Measurements from ENCODE around the gene MYOM1. TPM values are rescaled to one million over a fixed set of nuclear protein-coding genes. Genes with fewer than 3 reads are reported as not detected.
"Not testable (repeated sequence)": the region's sequence is repeated elsewhere in the genome, so short reads cannot be mapped to it uniquely, and the experiment has no call there.

Gene MYOM1
- total RNA-seq, 2 experiments from 2014 or later, result 0.71 to 2.1 TPM

DNA sequence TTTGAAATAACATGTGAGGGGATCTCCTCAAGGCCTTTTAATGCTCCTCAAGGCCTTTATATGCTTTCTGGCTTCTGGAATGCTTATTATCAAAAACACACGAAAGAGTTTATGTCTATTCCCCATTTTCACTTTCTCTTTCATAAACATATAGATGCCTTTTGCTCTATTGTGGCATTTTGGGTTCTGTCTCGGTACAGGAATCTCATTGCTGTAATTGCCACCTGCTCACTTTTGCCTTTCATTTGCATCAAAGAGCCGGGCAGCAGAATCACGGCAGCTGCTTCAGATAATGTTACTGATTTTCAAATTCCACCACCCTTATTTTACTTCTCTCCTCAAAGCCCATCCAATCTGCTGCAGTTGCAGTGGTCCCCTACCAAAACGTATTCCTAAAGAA lies 152.0 kb downstream of the MYOM1 start:
- Mint-ChIP-seq H3K4me1 (peaks cover 53% of the 10 kb centered on the region), H3K27me3 (no peaks in the 10 kb centered on the region), H3K9me3 (no peaks in the 10 kb centered on the region), H3K4me3 (peak overlapping the region; percentile 60), H3K36me3 (ENCODE audit: low read depth) (no peaks in the 10 kb centered on the region), H3K27ac (peak overlapping the region; percentile 93)
- ChIA-PET CTCF (no interaction called here), POLR2A (no interaction called here)
- DNase-seq, result peak; percentile 36

DNA sequence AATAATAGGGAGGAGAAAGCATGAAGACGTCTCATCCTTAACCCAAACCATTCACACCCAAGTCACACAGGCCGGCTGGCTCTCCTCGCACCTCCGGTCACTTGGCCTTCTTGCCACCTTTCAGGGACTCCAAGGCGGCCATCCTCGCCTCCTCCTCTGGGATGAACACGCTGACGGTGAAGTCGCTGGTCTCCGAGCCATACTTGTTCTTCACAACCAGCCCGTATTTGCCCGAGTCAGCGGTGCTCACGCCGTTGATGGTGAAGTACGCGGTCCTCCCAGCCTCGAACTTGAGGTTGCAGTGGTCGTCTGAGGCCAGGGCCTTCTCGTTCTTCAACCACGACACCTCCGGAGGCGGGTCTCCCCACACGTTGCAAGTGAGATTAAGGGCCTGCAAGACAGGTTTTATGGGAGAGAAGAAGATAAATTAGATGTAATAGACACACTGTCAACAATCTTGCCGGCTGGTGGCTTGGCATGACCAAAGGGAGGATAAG lies 152.6 kb downstream of the MYOM1 start:
- no peak for DNase-seq
- H3K27me3 Mint-ChIP-seq, result no peaks in the 10 kb centered on the region
- H3K4me1 Mint-ChIP-seq, result peaks cover 59% of the 10 kb centered on the region
- H3K36me3 Mint-ChIP-seq (ENCODE audit: low read depth), result no peaks in the 10 kb centered on the region
- peak overlapping the region; percentile 60 for H3K4me3 Mint-ChIP-seq
- no peaks in the 10 kb centered on the region for H3K9me3 Mint-ChIP-seq
- peak overlapping the region; percentile 93 for H3K27ac Mint-ChIP-seq
- POLR2A ChIA-PET, result no interaction called here
- CTCF ChIA-PET, result interaction anchor here (1.0 to 1.3 kb wide), 2 partner anchors 12 to 23 kb away, joined by 3 to 4 read pairs; no protein-coding TSS in a partner anchor

DNA sequence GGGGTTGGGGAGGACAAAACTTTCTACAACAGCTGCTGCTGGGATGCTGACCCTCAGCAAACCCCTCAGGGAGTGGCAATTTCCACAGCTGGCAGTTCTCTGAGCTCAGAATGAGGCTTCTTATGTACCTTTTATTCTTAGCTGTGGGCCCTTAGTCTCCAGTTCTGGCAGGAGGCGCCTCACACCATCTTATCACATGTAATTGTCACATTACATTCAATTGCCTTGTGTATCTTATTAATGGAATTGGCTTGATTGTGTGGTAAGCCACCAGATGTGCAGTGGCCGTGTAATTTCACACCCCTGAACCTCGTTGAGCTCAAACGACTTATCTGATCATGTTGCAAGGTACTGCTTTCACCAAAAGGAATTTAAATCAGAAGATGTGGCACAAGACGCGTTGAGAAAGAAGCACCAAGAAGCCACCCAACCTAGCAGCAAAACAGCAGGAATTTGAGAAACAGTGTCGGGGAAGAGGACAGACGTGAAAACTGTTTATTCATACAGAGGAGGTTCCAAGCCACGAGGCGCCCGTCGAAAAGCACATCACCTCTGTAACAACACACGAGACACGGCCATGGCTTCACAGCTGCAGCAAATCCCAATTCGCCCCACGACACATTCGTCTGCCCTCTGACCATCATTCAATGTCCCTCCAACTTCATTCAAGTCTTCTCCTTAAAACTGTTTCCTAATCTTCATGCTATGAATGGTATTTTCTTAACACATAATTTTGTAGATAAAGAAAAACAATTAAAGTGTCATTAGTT lies 153.2 kb downstream of the MYOM1 start:
- H3K4me3 Mint-ChIP-seq, result no peak overlapping the region
- H3K27me3 Mint-ChIP-seq, result no peaks in the 10 kb centered on the region
- POLR2A ChIA-PET, result no interaction called here
- CTCF ChIA-PET, result interaction anchor here (1.0 to 7.4 kb wide), 5 partner anchors 9 to 71 kb away, joined by 3 to 83 read pairs (median 4); no protein-coding TSS in a partner anchor
- DNase-seq, result no peak
- H3K9me3 Mint-ChIP-seq, result no peaks in the 10 kb centered on the region
- H3K36me3 Mint-ChIP-seq (ENCODE audit: low read depth), result peaks cover 2% of the 10 kb centered on the region
- H3K4me1 Mint-ChIP-seq, result peaks cover 65% of the 10 kb centered on the region
- H3K27ac Mint-ChIP-seq, result peak overlapping the region; percentile 93

DNA sequence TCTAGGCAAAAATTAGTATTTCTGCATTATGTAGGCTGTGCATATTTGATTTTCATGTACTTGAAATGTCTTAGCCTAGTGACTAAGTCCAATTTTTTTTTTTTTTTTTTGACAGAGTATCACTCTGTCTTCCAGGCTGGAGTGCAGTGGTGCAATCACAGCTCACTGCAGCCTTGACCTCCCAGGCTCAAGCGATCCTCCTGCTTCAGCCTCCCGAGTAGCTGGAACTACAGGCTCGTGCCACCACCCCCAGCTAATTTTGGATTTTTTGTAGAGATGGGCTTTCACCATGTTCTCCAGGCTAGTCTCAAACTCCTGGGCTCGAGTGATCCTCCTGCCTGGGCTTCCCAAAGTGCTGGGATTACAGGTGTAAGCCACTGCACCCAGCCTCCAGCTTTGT lies 156.0 kb downstream of the MYOM1 start:
- ChIA-PET CTCF (interaction anchor here (0.8 to 7.4 kb wide), 13 partner anchors 11 to 182 kb away, joined by 3 to 83 read pairs (median 10); no protein-coding TSS in a partner anchor), POLR2A (interaction anchor here (1.3 to 1.9 kb wide), 2 partner anchors 66 to 69 kb away, joined by 3 to 5 read pairs; no protein-coding TSS in a partner anchor)
- H3K4me3 Mint-ChIP-seq; H3K27ac Mint-ChIP-seq; H3K9me3 Mint-ChIP-seq; H3K36me3 Mint-ChIP-seq (ENCODE audit: low read depth); DNase-seq; H3K27me3 Mint-ChIP-seq: not testable (repeated sequence)
- H3K4me1 Mint-ChIP-seq, result peaks cover 69% of the 10 kb centered on the region

DNA sequence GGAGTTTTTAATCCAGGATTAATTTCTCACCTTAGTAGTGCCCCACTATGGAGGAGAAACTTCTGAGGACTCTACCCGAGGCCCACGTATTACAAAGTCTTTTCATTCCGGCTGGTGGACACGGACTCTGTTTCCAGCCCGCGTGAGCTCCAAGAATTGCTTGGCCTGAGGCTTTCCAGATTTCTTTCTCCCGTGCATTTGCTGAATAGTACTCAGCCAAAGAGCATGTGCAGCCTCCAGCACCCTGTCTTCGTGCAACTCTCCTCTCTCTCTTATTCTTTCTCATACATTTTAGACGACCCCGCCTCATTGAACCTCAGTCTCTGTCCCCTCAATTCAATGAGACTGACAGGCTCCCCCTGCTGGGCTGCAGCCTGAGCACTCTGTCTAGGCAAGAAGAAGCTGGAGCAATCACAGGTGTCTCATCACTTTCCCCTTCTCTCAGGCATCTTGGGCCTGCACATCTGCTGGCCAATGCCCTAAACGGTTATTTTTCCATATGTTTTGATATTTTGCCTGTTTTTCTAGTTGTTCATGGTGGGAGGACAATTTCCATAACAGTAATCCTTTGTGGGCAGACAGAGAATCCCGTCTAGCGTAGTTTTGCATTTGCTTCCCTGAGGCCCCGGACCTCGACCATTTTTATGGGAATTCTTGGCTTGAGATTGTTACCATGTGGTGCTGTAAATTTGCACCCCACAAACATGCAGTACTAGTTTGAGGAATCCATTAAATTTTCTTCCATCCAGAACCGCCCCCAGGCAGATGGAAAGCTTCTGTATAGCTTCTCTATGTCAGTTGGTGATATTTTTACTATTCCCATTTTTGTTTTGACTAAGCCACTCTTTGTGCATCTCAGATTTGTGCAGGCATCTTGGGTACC lies 156.7 kb downstream of the MYOM1 start:
- Mint-ChIP-seq H3K27me3 (no peaks in the 10 kb centered on the region), H3K9me3 (no peaks in the 10 kb centered on the region), H3K4me3 (peak overlapping the region; percentile 73), H3K36me3 (ENCODE audit: low read depth) (peaks cover 2% of the 10 kb centered on the region), H3K27ac (peak overlapping the region; percentile 94), H3K4me1 (peaks cover 70% of the 10 kb centered on the region)
- DNase-seq, result peak; percentile 84
- CTCF ChIA-PET, result interaction anchor here (0.6 to 7.4 kb wide), 35 partner anchors 10 to 182 kb away, joined by 3 to 83 read pairs (median 5); no protein-coding TSS in a partner anchor
- POLR2A ChIA-PET, result interaction anchor here (0.6 to 1.9 kb wide), 6 partner anchors 12 to 104 kb away, joined by 3 to 5 read pairs (median 3); no protein-coding TSS in a partner anchor

DNA sequence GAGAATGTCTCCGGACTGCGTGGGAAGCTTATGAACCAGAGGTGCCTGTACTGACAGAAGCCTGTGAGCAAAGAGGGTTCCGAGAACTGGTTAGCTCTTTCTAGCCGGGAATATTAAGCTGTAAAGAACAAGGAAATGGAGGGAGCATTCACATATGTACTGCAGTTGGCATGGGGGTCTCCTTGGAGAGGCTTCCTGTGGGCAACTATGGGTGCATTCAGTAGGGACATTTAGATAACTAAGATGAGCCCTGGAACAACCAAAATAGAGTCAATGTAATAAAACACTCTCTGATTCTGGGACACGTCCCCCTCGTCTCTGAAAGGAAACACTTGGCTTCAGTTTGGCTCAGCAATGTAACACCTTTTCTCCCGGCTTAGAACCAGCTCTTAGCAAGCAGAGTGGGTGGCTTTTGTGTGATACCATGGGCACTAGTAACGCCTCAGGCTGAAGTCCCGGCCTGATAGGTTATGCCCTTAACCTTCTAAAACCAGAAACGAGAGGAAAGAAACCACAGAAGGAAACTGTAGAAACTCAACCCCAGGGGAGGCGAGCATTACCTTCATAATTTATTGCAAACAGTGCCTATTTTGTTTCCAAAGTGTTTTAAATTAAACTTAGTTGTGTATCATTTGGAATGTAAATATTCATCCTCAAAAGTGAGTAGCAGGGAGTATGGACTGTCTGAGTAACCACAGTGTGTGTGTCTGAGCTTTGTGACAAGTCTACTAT lies 158.0 kb downstream of the MYOM1 start:
- H3K36me3 Mint-ChIP-seq (ENCODE audit: low read depth), result peaks cover 2% of the 10 kb centered on the region
- H3K27me3 Mint-ChIP-seq, result no peaks in the 10 kb centered on the region
- CTCF ChIA-PET, result interaction anchor here (0.8 to 7.4 kb wide), 27 partner anchors 9 to 184 kb away, joined by 3 to 83 read pairs (median 5); no protein-coding TSS in a partner anchor
- POLR2A ChIA-PET, result interaction anchor here (0.5 to 1.5 kb wide), 4 partner anchors 50 to 188 kb away, joined by 3 read pairs; no protein-coding TSS in a partner anchor
- H3K4me3 Mint-ChIP-seq, result peak overlapping the region; percentile 73
- peak; percentile 61 for DNase-seq
- H3K9me3 Mint-ChIP-seq, result no peaks in the 10 kb centered on the region
- peak overlapping the region; percentile 94 for H3K27ac Mint-ChIP-seq
- peaks cover 70% of the 10 kb centered on the region for H3K4me1 Mint-ChIP-seq

DNA sequence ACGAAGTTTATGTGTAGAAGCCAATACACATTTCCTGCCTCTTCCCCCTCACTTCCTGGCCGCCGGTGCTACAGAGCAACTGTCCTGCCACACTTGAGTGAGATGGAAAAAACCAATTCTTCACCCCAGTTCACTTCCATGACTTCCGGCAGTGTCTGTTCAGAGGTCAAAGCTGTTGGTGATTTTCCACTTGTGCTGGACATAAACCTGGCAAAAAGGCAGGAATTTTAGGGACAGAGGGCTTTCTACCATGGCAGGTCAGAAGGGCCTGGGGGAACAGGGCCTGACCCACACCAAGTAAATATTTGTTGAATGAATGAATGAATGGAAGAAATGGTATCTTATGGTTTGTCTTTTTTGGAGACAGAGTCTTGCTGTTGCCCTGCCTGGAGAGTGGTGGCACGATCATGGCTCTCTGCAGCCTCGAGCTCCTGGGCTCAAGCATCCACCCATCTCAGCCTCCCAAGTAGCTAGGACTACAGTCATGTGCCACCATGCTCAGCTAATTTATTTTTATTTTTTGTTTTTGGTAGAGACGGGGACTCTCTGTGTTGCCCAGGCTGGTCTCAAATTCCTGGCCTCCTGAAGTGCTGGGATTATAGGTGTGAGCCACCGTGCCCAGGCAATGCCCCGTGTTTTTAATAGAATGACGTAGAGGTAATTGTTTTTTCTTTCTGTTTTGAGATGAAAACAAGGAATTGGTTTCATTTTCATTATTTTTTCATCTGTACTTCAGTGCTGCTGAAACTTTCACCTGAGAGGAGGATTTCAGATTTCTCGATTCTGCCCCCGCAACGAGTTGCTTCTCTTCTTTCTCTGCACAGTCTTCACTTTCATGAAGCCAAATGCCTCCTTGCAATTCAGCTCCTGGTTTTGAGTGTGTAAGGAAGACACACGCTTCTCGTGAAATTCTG lies 158.8 kb downstream of the MYOM1 start:
- peaks cover 2% of the 10 kb centered on the region for H3K36me3 Mint-ChIP-seq (ENCODE audit: low read depth)
- no peaks in the 10 kb centered on the region for H3K9me3 Mint-ChIP-seq
- no peaks in the 10 kb centered on the region for H3K27me3 Mint-ChIP-seq
- peak overlapping the region; percentile 94 for H3K27ac Mint-ChIP-seq
- H3K4me3 Mint-ChIP-seq, result peak overlapping the region; percentile 73
- POLR2A ChIA-PET, result interaction anchor here (0.5 to 1.5 kb wide), 2 partner anchors 102 to 189 kb away, joined by 3 read pairs; no protein-coding TSS in a partner anchor
- peak; percentile 60 for DNase-seq
- peaks cover 68% of the 10 kb centered on the region for H3K4me1 Mint-ChIP-seq
- CTCF ChIA-PET, result interaction anchor here (1.0 to 7.4 kb wide), 12 partner anchors 14 to 178 kb away, joined by 3 to 83 read pairs (median 7); no protein-coding TSS in a partner anchor

DNA sequence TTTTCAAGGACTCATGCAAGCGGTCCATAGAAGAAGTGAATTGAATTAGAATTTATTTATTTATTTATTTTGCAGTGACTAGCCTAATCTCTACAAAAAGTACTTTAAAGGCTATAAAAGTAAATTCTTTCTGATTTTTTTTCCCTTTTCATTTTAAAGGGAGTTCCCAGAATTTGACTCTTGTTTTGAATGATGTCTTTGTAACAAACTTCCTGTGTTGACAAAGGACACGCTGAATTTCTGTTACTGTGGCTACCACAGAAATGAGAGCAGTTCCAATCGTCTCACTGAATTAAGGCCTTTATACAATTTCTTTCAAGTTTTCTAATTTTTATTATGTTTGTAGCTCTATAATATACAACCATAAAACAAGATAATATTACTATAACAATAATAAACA lies 160.5 kb downstream of the MYOM1 start:
- H3K27ac Mint-ChIP-seq, result peak overlapping the region; percentile 92

DNA sequence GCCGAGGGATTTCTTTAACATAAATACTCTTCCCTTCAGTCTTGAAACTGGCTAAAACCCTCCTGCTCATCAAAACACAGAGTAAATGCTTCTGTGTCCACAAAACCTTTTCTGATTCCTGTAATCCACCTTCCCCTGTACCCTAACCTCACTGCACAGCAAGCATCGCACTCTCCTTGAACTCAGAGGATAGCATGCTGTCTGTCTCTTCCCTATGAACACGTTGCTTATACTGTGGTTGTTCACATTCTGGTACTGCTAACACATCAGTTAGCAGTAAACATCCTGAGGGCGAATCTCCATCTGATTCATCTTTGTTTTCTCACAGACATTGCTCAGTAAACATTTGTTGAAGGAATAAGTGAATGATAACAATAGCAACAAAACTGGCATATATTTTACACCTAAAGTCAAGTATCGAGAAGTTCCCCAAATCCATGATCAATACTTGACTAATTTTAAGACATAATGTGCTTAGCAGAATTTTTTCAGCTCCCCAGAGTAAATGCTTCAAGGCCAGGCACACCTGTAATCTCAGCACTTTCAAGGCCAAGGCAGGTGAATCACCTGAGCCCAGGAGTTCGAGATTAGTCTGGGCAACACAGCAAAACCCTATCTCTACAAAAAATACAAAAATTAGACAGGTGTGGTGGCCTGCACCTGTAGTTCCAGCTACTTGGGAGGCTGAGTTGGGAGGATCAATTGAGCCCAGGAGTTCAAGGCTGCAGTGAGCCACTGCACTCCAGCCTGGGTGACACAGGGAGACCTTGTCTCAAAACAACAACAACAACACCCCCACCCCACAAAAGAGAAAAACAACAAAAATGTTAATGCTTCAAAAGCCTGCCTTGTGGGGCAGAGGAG lies 161.2 kb downstream of the MYOM1 start:
- Mint-ChIP-seq H3K4me1 (peaks cover 70% of the 10 kb centered on the region), H3K36me3 (ENCODE audit: low read depth) (peaks cover 6% of the 10 kb centered on the region), H3K27me3 (no peaks in the 10 kb centered on the region), H3K4me3 (peak overlapping the region; percentile 0), H3K27ac (peak overlapping the region; percentile 92), H3K9me3 (peaks cover 5% of the 10 kb centered on the region)
- CTCF ChIA-PET, result interaction anchor here (1.7 to 7.4 kb wide), 2 partner anchors 17 to 79 kb away, joined by 3 to 83 read pairs; no protein-coding TSS in a partner anchor
- peak; percentile 54 for DNase-seq
- POLR2A ChIA-PET, result no interaction called here

More for the DNA sequence above, 160.5 kb downstream of the MYOM1 start:
- DNase-seq, result peak; percentile 55
- H3K4me3 Mint-ChIP-seq, result no peak overlapping the region
- peaks cover 3% of the 10 kb centered on the region for H3K36me3 Mint-ChIP-seq (ENCODE audit: low read depth)
- ChIA-PET CTCF (interaction anchor here (1.7 to 7.4 kb wide), 2 partner anchors 16 to 80 kb away, joined by 3 to 83 read pairs; no protein-coding TSS in a partner anchor), POLR2A (no interaction called here)
- no peaks in the 10 kb centered on the region for H3K27me3 Mint-ChIP-seq
- peaks cover 2% of the 10 kb centered on the region for H3K9me3 Mint-ChIP-seq
- peaks cover 67% of the 10 kb centered on the region for H3K4me1 Mint-ChIP-seq

DNA sequence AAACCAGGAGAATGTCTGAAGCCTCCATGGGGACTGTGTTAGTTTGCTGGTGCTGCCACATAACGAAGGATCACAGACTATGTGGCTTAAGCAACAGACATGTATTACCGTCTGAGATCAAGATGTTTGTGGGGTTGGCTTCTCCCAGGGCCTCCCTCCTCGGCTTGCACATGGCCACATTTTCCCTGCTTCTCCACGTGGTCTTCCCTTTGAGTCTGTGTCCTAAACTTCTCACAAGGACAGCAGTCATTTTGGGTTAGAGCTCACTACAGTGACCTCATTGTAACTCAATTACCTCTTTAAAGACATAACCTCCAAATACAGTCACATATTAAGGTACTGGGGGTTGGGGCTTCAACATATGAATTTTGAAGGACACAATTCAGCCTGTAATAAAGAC lies 162.2 kb downstream of the MYOM1 start:
- ChIA-PET CTCF (interaction anchor here (0.6 to 2.9 kb wide), 4 partner anchors 13 to 63 kb away, joined by 3 to 13 read pairs (median 3); no protein-coding TSS in a partner anchor), POLR2A (no interaction called here)
- no peaks in the 10 kb centered on the region for H3K27me3 Mint-ChIP-seq
- H3K4me1 Mint-ChIP-seq, result peaks cover 67% of the 10 kb centered on the region
- peaks cover 11% of the 10 kb centered on the region for H3K9me3 Mint-ChIP-seq
- H3K27ac Mint-ChIP-seq, result peak overlapping the region; percentile 92
- DNase-seq, result no peak
- peaks cover 13% of the 10 kb centered on the region for H3K36me3 Mint-ChIP-seq (ENCODE audit: low read depth)
- H3K4me3 Mint-ChIP-seq, result no peak overlapping the region

Measured in activated CD4-positive, alpha-beta T cell treated with anti-CD3 and anti-CD28 coated beads, Interleukin-2, amount 10 ng/mL, durations not matched to agents 7 days and 5 days (primary cell).